NCI-H526 (cell line): ENCODE data around the gene RNU11.
A peak's percentile ranks its signal among the peaks of the same experiment; 100 is the strongest.
"Not testable (repeated sequence)": the region's sequence is repeated elsewhere in the genome, so short reads cannot be mapped to it uniquely, and the experiment has no call there.

Experiments used
- DNase-seq, 2 experiments: peaks; one replicate each; lab custom pipeline; 2025; lab: John Stamatoyannopoulos, UW

The RNU11 gene

GRCh38 chr1:28648474-28649198 lies at the start of gene RNU11:
Gene RNU11, plus strand, starts transcription at chr1:28648600.
- peak; percentile 100 for DNase-seq

DNA sequence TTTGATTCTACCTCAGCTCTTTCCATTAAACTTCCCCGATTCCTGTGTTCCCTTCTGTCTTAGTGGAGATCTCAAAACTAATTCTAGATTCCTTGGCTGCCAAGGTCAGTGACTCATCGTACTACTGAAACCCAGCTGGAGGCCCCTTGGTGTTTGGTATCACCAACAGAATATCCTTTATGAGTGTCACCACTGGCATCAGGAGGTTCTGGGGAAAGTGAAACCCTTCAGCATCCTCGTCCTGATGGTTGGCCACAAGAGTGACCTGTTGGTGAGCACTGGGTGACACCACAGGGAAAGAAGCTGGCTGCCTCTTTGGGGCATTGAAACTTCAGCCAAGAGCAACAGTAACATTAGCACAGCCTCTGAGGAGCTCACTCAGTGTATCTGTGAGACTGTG lies 46.7 kb upstream of the RNU11 start:
- no peak for DNase-seq

DNA sequence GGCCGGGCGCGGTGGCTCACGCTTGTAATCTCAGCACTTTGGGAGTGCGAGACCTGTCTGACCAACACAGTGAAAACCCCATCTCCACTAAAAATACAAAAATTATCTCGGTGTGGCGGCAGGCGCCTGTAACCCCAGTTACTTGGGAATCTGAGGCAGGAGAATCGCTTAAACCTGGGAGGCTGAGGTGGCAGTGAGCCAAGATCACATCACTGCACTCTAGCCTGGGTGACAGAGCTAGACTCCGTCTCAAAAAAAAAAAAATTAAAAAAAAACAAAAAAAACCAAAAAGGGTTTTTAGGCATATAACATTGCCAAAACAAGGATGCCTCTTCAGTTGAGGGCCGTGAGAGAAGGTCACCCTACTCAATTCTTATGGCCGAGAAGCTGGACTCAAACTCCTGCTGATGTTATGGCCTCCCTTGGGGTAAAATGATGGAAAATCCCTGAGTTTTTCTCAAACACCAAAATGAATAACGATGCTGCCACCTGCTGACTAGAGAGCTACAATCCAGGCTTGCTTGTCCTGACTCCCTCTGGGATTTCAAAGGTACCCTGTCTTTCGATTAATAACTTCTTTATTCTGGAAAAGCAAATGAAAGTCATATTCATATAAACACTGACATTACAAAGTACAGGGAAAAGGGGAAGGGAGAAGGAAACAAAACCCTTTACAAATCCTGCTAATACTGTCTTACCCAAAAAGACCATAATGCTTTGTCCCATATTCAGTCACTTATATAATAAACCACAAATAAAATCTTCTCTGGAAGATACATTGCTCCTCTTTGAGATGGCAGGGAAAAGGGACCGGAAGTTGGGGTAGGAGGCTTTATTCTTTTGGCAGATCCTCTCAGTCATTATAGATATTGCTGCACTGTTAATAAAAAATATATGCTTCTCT lies 45.6 kb upstream of the RNU11 start:
- peak; percentile 22 to 62 for DNase-seq

GRCh38 chr1:28604411-28604810 lies 44.0 kb upstream of the RNU11 start:
- no peak for DNase-seq

- no peak for DNase-seq
Measured at GRCh38 chr1:28604962-28605361, 43.4 kb upstream of the RNU11 start.

- no peak for DNase-seq
Measured at GRCh38 chr1:28606771-28607170, 41.6 kb upstream of the RNU11 start.

- DNase-seq: no peak
Measured at GRCh38 chr1:28613175-28613574, 35.2 kb upstream of the RNU11 start.

DNA sequence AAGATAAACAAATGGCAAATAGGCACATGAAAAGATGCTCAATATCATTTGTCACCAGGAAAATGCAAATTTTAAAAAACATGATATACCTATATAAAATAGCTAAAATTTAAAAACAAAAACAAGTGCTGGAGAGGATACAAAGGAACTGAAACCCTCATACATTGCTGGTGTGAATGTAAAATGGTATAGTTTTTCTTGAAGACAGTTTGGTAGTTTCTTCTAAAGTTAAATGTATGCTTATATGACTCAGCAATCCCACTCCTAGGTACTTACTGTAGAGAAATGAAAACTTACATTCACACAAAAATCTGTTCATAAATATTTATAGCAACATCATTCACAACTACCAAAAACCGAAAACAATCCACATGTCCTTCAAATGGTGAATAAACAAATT lies 16.7 kb upstream of the RNU11 start:
- DNase-seq: no peak

DNA sequence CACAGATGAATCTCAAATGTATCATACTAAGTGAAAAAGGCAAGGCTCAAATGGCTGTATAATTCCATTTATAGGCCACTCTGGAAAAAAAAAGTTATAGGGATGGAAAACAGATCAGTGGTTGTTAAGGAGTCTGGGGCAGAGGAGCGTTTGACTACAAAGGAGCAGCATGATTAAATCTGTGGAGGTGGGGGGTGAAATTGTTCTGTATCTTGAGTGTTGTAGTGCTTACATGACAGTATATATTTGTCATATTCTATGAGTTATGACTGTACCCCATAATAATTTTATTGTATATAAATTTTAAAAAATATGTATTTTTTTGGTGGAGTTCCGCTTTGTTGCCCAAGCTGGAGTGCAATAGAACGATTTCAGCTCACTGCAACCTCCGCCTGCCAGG lies 15.8 kb upstream of the RNU11 start:
- DNase-seq: no peak

GRCh38 chr1:28640766-28641165 lies 7.6 kb upstream of the RNU11 start:
- peak in 1 of 2 experiments; percentile 25 for DNase-seq

GRCh38 chr1:28642056-28642846 lies 6.1 kb upstream of the RNU11 start:
- no peak for DNase-seq

GRCh38 chr1:28642847-28643635 lies 5.4 kb upstream of the RNU11 start, which contains the start of gene TAF12:
Gene TAF12, minus strand, starts transcription at chr1:28643067. Its CDS starts 20,986 bp downstream, at chr1:28622081.
- DNase-seq: peak; percentile 91 to 96

GRCh38 chr1:28644494-28644893 lies 3.9 kb upstream of the RNU11 start:
- no peak for DNase-seq

- not testable (repeated sequence) for DNase-seq
Measured at GRCh38 chr1:28645406-28645805, 3.0 kb upstream of the RNU11 start.

GRCh38 chr1:28646040-28646439 lies 2.4 kb upstream of the RNU11 start:
- DNase-seq: no peak

GRCh38 chr1:28648008-28648473 lies 359 bp upstream of the RNU11 start:
- peak; percentile 94 to 96 for DNase-seq

DNA sequence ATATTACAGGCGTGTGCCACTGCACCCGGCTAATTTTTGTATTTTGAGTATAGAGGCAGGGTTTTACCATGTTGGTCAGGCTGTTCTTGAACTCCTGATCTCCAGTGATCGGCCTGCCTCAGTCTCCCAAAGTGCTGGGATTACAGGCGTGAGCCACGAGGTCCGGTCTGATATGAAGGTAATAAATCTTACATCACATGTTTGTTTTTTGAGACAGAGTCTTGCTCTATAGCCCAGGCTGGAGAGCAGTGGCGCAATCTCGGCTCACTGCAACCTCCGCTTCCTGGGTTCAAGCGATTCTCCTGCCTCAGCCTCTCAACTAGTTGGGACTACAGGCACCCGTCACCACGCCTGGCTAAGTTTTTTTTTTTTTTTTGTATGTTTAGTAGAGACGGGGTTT lies 4.7 kb downstream of the RNU11 start:
- DNase-seq: not testable (repeated sequence)

DNA sequence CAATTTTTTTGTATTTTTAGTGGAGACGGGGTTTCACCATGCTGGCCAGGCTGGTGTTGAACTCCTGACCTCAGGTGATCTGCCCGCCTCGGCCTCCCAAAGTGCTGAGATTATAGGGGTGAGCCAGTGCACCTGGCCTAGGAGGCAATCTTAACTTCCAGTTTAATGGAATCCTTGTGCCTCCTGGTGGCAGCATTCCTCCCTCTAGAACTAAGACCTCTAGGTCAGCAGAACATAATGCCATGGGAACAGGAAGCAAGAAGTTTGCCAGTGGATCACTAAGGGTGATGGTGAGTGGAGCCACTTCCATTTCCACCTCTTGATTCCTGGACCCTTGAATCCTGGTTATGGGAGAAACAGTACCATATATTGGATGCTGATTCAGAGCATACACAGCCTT lies 5.5 kb downstream of the RNU11 start:
- DNase-seq: peak in 1 of 2 experiments; percentile 47

- DNase-seq: not testable (repeated sequence)
Measured at GRCh38 chr1:28655448-28656311, 7.3 kb downstream of the RNU11 start.

GRCh38 chr1:28656335-28656734 lies 7.9 kb downstream of the RNU11 start:
- DNase-seq: no peak
